ENCODE results near the gene COL5A1.
"Not testable (repeated sequence)": the region's sequence is repeated elsewhere in the genome, so short reads cannot be mapped to it uniquely, and the experiment has no call there.

The COL5A1 gene

GRCh38 chr9:134692573-134692860, 50.9 kb downstream of the COL5A1 start:
- no peak for DNase-seq (ENCODE audit: low spot score)

- no peak for DNase-seq (ENCODE audit: low spot score)
Measured at GRCh38 chr9:134693011-134693410, 51.4 kb downstream of the COL5A1 start.

GRCh38 chr9:134693641-134694367, 52.2 kb downstream of the COL5A1 start:
- DNase-seq (ENCODE audit: low spot score) = no peak

- no peak for DNase-seq (ENCODE audit: low spot score)
Measured at GRCh38 chr9:134694368-134694665, 52.7 kb downstream of the COL5A1 start.

DNA sequence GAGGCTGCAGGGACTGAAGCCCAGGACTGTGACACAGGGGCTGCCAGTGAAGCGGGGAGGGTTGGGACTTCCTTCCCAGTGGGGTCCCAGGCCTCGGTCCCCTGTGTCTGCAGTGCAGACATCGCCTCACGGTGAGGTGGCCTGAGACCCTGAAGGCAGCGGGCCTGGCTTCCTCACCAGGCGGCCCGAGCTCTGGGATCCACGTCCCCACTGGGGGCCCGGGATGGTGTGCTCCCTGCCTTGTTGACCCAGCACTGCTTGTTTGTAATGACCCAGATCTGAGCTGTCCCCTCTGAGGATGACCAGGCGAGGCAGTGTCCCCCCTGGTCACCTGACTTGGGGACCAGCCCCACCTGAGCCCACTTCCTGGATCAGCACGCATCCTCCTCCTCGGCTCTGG, 53.1 kb downstream of the COL5A1 start:
- no peak for DNase-seq (ENCODE audit: low spot score)

- DNase-seq (ENCODE audit: low spot score) = no peak
Measured at GRCh38 chr9:134695144-134695543, 53.5 kb downstream of the COL5A1 start.

DNA sequence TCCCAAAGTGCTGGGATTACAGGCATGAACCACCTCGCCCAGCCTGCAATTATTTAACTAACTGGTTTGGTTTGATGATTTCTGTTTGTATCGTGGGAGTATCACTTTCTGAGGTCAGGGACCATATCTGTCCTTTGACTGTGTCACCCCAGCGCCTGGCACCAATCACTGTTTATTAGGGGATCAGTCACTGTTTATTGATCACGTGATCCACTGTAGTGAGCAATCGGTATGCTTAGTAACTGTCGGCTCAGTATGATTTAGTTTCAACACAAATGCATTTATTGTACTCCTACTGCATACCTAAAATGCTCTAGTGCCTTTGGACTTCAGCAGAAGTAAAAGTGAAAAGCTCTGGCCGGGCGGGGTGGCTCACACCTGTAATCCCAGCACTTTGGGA, 54.8 kb downstream of the COL5A1 start:
- no peak for DNase-seq (ENCODE audit: low spot score)

DNA sequence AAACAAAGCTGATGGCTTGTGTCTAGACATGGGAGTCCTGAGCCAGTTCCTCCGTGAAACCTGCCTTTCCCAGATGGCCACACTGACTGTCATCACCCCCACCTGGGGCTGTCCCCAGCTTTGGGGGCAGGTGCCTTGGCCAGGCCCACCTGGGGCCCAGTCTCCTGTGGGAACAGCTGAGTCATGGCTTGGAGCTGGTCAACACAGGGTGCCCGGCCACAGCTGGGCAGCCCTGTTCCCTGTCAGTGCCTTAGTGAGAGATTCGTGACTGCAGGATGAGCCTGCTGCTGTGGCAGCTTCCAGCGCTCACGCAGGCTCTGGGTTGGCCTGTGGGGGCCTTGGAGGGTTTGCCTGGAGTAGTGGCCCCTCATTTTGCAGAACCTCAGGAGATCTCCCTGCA, 56.5 kb downstream of the COL5A1 start:
- DNase-seq (ENCODE audit: low spot score) = no peak

DNA sequence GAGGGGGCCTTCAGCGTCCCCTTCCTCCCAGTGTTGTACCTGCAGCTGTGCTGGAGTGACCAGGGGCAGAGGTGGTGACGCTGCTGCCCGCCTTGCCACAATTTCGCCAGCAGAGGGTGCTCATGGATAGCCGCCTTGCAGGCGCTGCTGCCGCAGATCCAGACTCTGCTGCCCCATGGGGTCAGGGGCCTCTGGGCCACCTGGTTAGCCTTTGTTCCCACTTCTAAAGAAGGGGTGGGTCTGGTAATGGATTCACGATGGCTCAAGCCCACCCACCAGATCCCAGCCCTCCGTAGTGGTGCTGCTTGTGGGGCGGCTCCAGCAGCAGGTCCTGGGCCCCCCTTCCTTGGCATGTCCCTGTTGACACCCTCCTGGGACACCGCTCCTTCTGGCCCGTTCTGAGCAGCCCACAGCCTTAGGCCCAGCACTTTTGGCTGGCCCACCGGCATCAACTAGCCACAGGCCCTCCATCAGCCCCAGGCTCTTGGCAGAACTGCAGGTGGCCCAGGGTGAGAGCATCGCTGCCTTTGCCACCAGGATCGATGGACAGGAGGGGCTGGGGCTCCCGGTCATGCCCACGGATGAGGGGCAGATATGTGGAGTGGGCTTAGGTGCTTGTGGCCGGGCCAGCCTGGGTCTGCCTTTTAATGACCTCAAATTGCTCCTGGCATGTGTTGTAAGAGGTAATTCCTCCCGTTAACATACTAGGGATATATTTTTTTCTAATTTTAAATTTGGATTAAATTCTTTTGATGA, 57.2 kb downstream of the COL5A1 start:
- peak; percentile 65 for DNase-seq (ENCODE audit: low spot score)

DNA sequence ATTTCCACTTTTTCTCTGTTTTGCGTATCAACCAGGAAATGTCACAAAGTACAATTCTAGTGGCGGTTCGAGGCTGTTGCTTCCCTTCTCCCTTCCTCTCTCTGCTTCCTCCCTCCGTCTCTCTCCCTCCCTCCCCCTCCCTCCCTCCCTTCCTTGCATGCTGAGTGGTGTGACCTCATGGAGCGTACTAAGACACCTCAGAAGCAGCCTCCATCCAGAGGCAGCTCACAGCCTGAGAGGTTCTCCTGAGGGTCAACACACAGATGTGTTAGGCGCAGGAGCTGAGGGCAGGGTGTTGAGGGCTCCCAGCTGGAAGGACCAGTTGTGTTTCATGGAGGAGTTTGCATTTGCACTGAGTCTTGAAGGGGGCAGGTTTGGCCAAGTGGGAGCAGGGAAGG, 57.7 kb downstream of the COL5A1 start:
- no peak for DNase-seq (ENCODE audit: low spot score)

- DNase-seq (ENCODE audit: low spot score) = no peak
Measured at GRCh38 chr9:134700636-134701350, 59.2 kb downstream of the COL5A1 start.

DNA sequence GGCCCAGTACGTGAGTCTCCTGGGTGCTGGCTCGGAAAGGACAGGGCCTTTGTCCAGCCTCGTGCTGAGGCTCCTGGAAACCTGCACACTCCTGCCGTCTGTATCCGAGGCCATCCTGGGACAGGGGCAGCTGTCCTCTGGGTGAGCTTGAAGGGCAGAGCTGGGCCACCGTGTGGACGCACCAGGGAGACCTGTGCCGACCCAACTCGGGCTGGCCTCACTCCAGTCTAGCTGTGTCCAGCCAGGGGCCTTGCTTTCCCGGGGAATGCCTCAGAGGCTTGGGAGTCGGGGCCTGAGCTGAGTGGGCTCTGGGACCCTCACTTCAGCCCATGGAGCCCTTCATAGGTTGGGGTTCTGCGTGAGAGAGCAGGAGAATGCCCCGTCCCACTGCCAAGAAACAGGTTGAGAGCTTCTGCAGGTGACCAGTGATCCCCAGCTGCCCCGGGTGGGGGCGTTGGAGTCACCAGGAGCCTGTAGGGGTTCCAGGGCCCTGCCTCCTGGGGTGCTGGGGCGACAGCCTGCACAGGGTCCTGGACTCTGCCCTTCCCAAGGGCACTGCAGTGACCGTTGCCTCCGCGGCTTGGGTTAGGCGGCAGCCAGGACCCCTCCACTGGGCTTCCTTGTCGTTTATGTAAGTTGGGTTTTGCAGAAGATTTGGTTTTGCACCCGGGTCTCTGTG, 60.1 kb downstream of the COL5A1 start:
- DNase-seq (ENCODE audit: low spot score) = no peak

DNA sequence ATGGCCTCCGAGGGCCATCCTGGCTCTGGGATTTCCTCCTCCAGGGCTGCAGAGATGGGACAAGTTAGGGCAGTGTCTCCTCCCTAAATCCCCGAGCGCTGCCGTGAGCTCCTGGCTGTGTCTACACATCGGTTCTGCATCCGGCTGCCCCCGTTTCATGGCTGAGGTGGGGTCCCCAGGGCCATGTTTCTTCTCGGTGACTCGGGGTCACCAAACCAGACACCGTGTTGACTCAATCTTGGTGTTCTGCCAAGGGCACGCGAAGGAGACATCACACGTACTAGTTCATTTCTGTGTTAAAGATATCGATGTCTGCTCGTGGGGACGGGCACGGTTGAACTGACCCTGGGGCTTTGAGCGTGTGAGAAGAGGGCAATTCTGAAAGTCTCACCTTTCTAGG, 60.7 kb downstream of the COL5A1 start:
- DNase-seq (ENCODE audit: low spot score) = no peak

DNA sequence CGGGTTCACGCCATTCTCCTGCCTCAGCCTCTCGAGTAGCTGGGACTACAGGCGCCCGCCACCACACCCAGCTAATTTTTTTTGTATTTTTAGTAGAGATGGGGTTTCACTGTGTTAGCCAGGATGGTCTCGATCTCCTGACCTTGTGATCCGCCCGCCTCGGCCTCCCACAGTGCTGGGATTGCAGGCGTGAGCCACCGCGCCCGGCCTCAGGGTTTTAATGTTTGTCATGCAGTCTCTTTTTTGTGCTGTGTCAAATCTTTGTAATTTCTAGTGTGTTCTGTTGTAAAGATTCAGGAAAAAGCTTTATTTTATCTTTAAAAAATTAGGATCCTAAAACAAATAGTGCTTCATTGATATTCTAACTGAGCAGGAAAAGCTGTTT, 62.1 kb downstream of the COL5A1 start:
- DNase-seq (ENCODE audit: low spot score) = not testable (repeated sequence)

DNA sequence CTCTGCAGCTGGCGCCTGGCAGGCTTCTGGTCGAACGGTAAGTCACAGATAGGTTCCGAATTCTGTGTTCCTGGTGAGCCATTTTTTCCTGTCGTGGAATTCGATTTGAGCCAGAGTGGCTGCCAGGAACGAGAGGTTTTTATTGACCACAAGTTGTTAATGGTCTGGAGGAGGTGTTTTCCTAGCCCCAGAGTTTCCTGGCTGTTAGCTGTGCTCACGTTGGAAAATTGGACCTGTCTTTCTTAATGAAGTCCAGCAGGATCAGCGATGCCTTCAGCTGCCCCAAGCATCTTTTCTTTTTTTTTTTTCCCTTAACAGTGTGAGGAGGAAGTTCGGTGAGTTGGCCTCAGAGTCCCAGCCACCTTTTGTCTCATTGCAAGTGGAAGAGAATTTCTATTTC, 62.9 kb downstream of the COL5A1 start:
- no peak for DNase-seq (ENCODE audit: low spot score)

DNA sequence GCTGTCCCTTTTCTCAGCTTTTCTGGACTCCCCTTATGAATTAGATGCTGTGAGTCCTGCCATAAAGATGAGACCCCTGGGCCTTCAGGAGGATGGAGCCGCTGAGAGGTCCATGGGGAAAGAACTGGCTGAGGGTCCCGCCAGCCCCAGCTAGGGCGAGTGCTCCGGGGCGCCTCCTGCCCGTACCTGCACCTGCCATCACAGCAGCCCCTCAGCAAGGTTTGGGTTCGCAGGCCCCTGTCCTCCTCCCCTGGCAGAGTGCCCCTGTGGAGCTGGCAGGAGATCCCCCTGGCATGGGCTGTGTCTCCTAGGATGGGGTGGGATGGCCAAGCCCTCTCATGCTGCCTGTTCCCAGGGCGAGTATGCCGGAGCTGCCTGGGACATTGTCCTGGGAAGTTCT, 64.2 kb downstream of the COL5A1 start:
- no peak for DNase-seq (ENCODE audit: low spot score)

DNA sequence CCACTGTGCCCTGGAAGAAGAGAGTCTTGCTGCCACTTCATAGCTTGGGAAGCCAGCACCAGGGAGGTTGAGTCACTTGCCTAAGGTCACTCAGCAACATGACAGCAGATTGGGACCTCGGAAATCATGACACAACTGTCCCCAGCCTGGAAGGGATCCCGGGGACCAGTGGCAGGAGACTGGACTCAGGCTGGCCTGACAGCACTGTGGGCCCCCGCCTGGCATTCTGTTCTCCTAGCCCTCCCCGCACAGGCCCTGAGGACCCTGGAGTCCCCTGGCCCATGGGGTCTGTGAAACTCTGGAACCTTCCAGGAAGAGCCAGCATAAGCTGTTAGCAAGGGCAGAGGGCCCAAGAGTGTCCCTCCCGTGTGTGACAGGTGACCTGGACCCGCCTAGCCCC, 64.9 kb downstream of the COL5A1 start:
- DNase-seq (ENCODE audit: low spot score) = no peak

- no peak for DNase-seq (ENCODE audit: low spot score)
Measured at GRCh38 chr9:134707031-134707680, 65.6 kb downstream of the COL5A1 start.

- no peak for DNase-seq (ENCODE audit: low spot score)
Measured at GRCh38 chr9:134707731-134708671, 66.4 kb downstream of the COL5A1 start.

DNA sequence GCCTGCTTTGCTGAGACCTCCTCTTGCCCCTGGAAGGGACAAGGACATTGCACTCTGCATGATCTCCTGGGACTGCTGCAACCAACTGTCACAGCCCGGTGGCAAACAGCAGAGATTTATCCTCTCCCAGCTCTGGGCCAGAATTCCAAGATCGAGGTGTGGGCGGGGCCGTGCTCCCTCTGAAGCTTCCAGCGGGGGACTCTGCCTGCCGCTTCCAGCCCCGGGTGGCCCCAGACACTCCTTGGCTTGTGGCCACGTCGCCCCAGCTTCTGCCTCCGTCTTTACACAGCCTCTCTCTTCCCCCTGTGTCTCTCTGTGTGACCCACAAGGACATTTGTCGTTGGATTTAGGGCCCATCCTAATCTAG, 67.1 kb downstream of the COL5A1 start:
- DNase-seq (ENCODE audit: low spot score) = no peak

GRCh38 chr9:134709512-134710270, 68.1 kb downstream of the COL5A1 start:
- DNase-seq (ENCODE audit: low spot score) = no peak
